GM19193 (cell line): Measurements from ENCODE around the gene SLC12A9.

Experiments
- POLR2A ChIP-seq: IDR thresholded peaks from 4 replicates; pipeline ENCODE4 v1.6.1; 2011; ENCODE audit not compliant: insufficient read depth, insufficient read length; ENCODE audit errors: extremely low read depth

Gene SLC12A9

GRCh38 chr7:100884736-100885439 lies 32.4 kb downstream of the SLC12A9 start:
- TF ChIP-seq POLR2A: no peak

GRCh38 chr7:100885440-100886141 lies 33.1 kb downstream of the SLC12A9 start:
- no peak for TF ChIP-seq POLR2A

GRCh38 chr7:100886142-100886935 lies 33.8 kb downstream of the SLC12A9 start:
- no peak for TF ChIP-seq POLR2A

GRCh38 chr7:100886936-100887515 lies 34.5 kb downstream of the SLC12A9 start:
- no peak for TF ChIP-seq POLR2A

- TF ChIP-seq POLR2A: peak; percentile 59
Measured at GRCh38 chr7:100887516-100888290, 35.2 kb downstream of the SLC12A9 start.

- peak; percentile 41 for TF ChIP-seq POLR2A
Measured at GRCh38 chr7:100888291-100888987, 35.9 kb downstream of the SLC12A9 start.

- peak; percentile 66 for TF ChIP-seq POLR2A
Measured at GRCh38 chr7:100888988-100889750, 36.7 kb downstream of the SLC12A9 start, which contains the start of gene UFSP1. Gene UFSP1, minus strand, starts transcription at chr7:100889715. Its CDS starts 444 bp downstream, at chr7:100889271.

- TF ChIP-seq POLR2A: peak; percentile 29
Measured at GRCh38 chr7:100890653-100891567, 38.4 kb downstream of the SLC12A9 start.

- TF ChIP-seq POLR2A: no peak
Measured at GRCh38 chr7:100891568-100892247, 39.2 kb downstream of the SLC12A9 start.

- no peak for TF ChIP-seq POLR2A
Measured at GRCh38 chr7:100892364-100893317, 40.1 kb downstream of the SLC12A9 start.
